Vagina (tissue), 2 donors: Measurements from ENCODE around the gene VAT1.

Source experiments
- CTCF ChIP-seq, 3 experiments: fragments of 450-650 bp in 2 of 3; fragments of 200-600 bp in 1 of 3; sonication (generic) in 1 of 3; IDR thresholded peaks; one replicate each; pipeline ENCODE4 v1.5.1; 2017 to 2019; ENCODE audit warnings: antibody characterized with exemption in 3 of 3, mild to moderate bottlenecking in 2 of 3, moderate library complexity in 2 of 3
- POLR2A ChIP-seq, 2 donors: fragments of 450-650 bp; IDR thresholded peaks; one replicate each; pipeline ENCODE4 v1.6.1; 2017; ENCODE audit warnings: antibody characterized with exemption in 2 of 2, mild to moderate bottlenecking in 2 of 2, moderate library complexity in 2 of 2
- POLR2AphosphoS5 ChIP-seq, 2 donors: sonication (generic); formaldehyde crosslinking; IDR thresholded peaks; one replicate each; pipeline ENCODE4 v1.9.0; 2017; ENCODE audit warnings: antibody characterized with exemption in 2 of 2, mild to moderate bottlenecking in 2 of 2, low read depth in 1 of 2; ENCODE audit not compliant: insufficient read depth in 1 of 2

- TF ChIP-seq CTCF (IDR thresholded peaks at IDR 0.05) (no peak), POLR2A (IDR thresholded peaks at IDR 0.05) (no peak), POLR2AphosphoS5 (IDR thresholded peaks at IDR 0.05; ENCODE audit: insufficient read depth in 1 of 2, low read depth in 1 of 2) (no peak)
Observed at GRCh38 chr17:42979511-42980273, 42.5 kb downstream of the VAT1 start, which contains the start of gene PTGES3L.
